Erythroblast (primary cell): ENCODE results near the gene MXD1.

Experiments
- GATA1 ChIP-seq: IDR thresholded peaks from 2 replicates; pipeline ENCODE4 v1.6.1; 2011; ENCODE audit warnings: low read depth, mild to moderate bottlenecking, control low read depth, low read length, moderate library complexity
- POLR2A ChIP-seq: IDR thresholded peaks from 2 replicates; pipeline ENCODE4 v1.6.1; 2011; ENCODE audit warnings: mild to moderate bottlenecking, low read length

GRCh38 chr2:69989009-69989408 is 74.1 kb downstream of the MXD1 start:
- no peak for TF ChIP-seq POLR2A
- TF ChIP-seq GATA1, result no peak
